K562 (cell line): ENCODE results near the gene PPP3CA. TPM values are rescaled to one million over a fixed set of nuclear protein-coding genes. Genes with fewer than 3 reads are reported as not detected.

Source experiments
- ATAC-seq: fragments of 200-7000 bp; cut with Tn5 transposase; 3 replicates; pipeline ENCODE4 v1.9.1; 2020; ENCODE audit warnings: moderate library complexity
- BruUV-seq: library from RNA; stranded (reverse); fragments of 400-500 nt; replicated peaks from 2 replicates; lab custom pipeline; 2021; lab: Mats Ljungman, UMichigan
- CTCF ChIA-PET: fragments of 300-600 bp; formaldehyde crosslinking; extraction: SDS; loops from one replicate; lab custom pipeline; 2021; ENCODE audit warnings: low intra/inter-chr PET ratio; lab: Yijun Ruan, JAX
- POLR2A ChIA-PET: fragments of 300-600, 350-650 bp; sonication (Branson Sonifier 250); formaldehyde crosslinking; extraction: SDS; loops from one replicate; lab custom pipeline; 2021; ENCODE audit warnings: antibody characterized with exemption, inconsistent platforms; lab: Yijun Ruan, JAX
- DNase-seq, 4 experiments: peaks; one replicate each; pipeline versions ENCODE4 v3.0.0 to v3.0.0-alpha.2; 2011 to 2018; ENCODE audit warnings: low spot score in 3 of 4, mixed read lengths in 3 of 4; ENCODE audit errors: extremely low read depth in 1 of 4
- FAIRE-seq: peaks from 2 replicates; lab custom pipeline; 2011; peaks lifted over from hg19 to GRCh38; lab: Jason Lieb, UNC
- H2AFZ ChIP-seq: 2 replicates; pipeline ENCODE4 v1.6.0; 2011; ENCODE audit warnings: low read depth, low read length, control low read depth, inconsistent platforms
- H3K27ac ChIP-seq: fragments of 200-600 bp; 3 replicates; pipeline ENCODE4 v1.8.0; 2011; ENCODE audit warnings: low read depth, mild to moderate bottlenecking, control low read depth, inconsistent platforms, low read length, moderate library complexity, mixed read lengths; ENCODE audit errors: extremely low read depth
- H3K27me3 ChIP-seq, 2 experiments: fragments of 300-600 bp in 1 of 2; 2 replicates in 1 of 2; 3 replicates in 1 of 2; pipeline versions ENCODE4 v1.6.0 to v1.8.0; 2011; ENCODE audit warnings: inconsistent platforms in 2 of 2, low read length in 2 of 2, mild to moderate bottlenecking in 1 of 2, mixed read lengths in 1 of 2, moderate library complexity in 1 of 2; ENCODE audit not compliant: control insufficient read depth in 2 of 2, insufficient read depth in 2 of 2
- H3K36me3 ChIP-seq: fragments of 300-600 bp; 3 replicates; pipeline ENCODE4 v1.8.0; 2011; ENCODE audit warnings: mild to moderate bottlenecking, low read length, inconsistent platforms; ENCODE audit not compliant: control insufficient read depth, insufficient read depth
- H3K4me1 ChIP-seq, 2 experiments: fragments of 200-600 bp in 1 of 2; replicated peaks in 1 of 2; 2 replicates in 1 of 2; 3 replicates in 1 of 2; pipeline versions ENCODE4 v1.5.1 to v1.8.0; 2011; ENCODE audit warnings: inconsistent platforms in 2 of 2, low read length in 2 of 2, mild to moderate bottlenecking in 1 of 2, mixed read lengths in 1 of 2, moderate library complexity in 1 of 2; ENCODE audit not compliant: control insufficient read depth in 2 of 2, insufficient read depth in 2 of 2
- H3K4me2 ChIP-seq: 2 replicates; pipeline ENCODE4 v1.6.1; 2011; ENCODE audit warnings: low read length, control low read depth, inconsistent platforms, mixed read lengths; ENCODE audit not compliant: insufficient read depth
- H3K4me3 ChIP-seq: fragments of 200-600 bp; sonication (generic), shearing (Covaris generic); 2 replicates; pipeline ENCODE4 v1.5.1; 2016; ENCODE audit warnings: control low read depth, inconsistent platforms
- H3K79me2 ChIP-seq: fragments of 200-600 bp; 3 replicates; pipeline ENCODE4 v1.8.0; 2011; ENCODE audit warnings: low read length, inconsistent platforms; ENCODE audit not compliant: control insufficient read depth, insufficient read depth
- H3K9ac ChIP-seq, 2 experiments: 2 replicates each; pipeline versions ENCODE4 v1.6.0 to v1.6.1; 2011; ENCODE audit warnings: low read depth in 2 of 2, low read length in 2 of 2, control low read depth in 1 of 2, inconsistent platforms in 1 of 2, mild to moderate bottlenecking in 1 of 2, mixed read lengths in 1 of 2; ENCODE audit not compliant: insufficient read depth in 1 of 2
- H3K9me1 ChIP-seq: one replicate; pipeline ENCODE4 v1.6.0; 2011; ENCODE audit warnings: inconsistent platforms, mild to moderate bottlenecking, low read length, moderate library complexity; ENCODE audit not compliant: control insufficient read depth, insufficient read depth
- H3K9me3 ChIP-seq: replicated peaks from 2 replicates; pipeline ENCODE4 v1.5.1; 2011; ENCODE audit warnings: low read depth, low read length, inconsistent platforms; ENCODE audit not compliant: control insufficient read depth, insufficient read depth
- H4K20me1 ChIP-seq: replicated peaks from 2 replicates; pipeline ENCODE4 v1.6.1; 2011; ENCODE audit warnings: low read length, inconsistent platforms, mixed read lengths; ENCODE audit not compliant: control insufficient read depth, insufficient read depth
- BDP1 ChIP-seq: IDR thresholded peaks from 3 replicates; pipeline ENCODE4 v1.6.1; 2011; ENCODE audit not compliant: insufficient read length, insufficient read depth
- BMI1 ChIP-seq: fragments of 150-350 bp; IDR thresholded peaks from 2 replicates; pipeline ENCODE4 v1.6.1; 2014; ENCODE audit warnings: low read length
- ERF ChIP-seq: fragments of 450-650 bp; formaldehyde crosslinking; IDR thresholded peaks from 2 replicates; pipeline ENCODE4 v1.4.0; 2020; ENCODE audit warnings: mild to moderate bottlenecking, mixed read lengths
- HNRNPL ChIP-seq: fragments of 200-400 bp; formaldehyde crosslinking; IDR thresholded peaks from 2 replicates; pipeline ENCODE4 v1.6.1; 2017; ENCODE audit warnings: low read depth, mild to moderate bottlenecking, low read length
- MEIS2 ChIP-seq: fragments of 450-650 bp; IDR thresholded peaks from 2 replicates; pipeline ENCODE4 v1.6.1; 2014; ENCODE audit warnings: mild to moderate bottlenecking; ENCODE audit not compliant: partially characterized antibody
- PHB2 ChIP-seq: fragments of 450-650 bp; IDR thresholded peaks from 2 replicates; pipeline ENCODE4 v1.6.1; 2017; ENCODE audit warnings: low read depth
- RBBP5 ChIP-seq: fragments of 200-600 bp; sonication (generic); IDR thresholded peaks from 2 replicates; pipeline ENCODE4 v1.6.1; 2012; ENCODE audit warnings: borderline replicate concordance, mild to moderate bottlenecking, low read length, control low read depth, inconsistent platforms; ENCODE audit not compliant: insufficient read depth, poor library complexity, severe bottlenecking
- RBM17 ChIP-seq: fragments of 200-400 bp; formaldehyde crosslinking; IDR thresholded peaks from 2 replicates; pipeline ENCODE4 v1.6.1; 2017; ENCODE audit warnings: low read depth, mild to moderate bottlenecking, low read length, borderline replicate concordance
- SIX5 ChIP-seq, 2 experiments: IDR thresholded peaks; 2 replicates each; pipeline ENCODE4 v1.6.1; 2011; ENCODE audit warnings: low read length in 2 of 2, borderline replicate concordance in 1 of 2, low read depth in 1 of 2, mild to moderate bottlenecking in 1 of 2, moderate library complexity in 1 of 2; ENCODE audit not compliant: insufficient read depth in 1 of 2
- SMARCB1 ChIP-seq: IDR thresholded peaks from 2 replicates; pipeline ENCODE4 v1.6.1; 2011; ENCODE audit warnings: improper control_type of control experiment, low read depth; ENCODE audit not compliant: insufficient read length
- ZNF431 ChIP-seq: sonication (generic); formaldehyde crosslinking; IDR thresholded peaks from 2 replicates; pipeline ENCODE4 v1.8.0; 2022; ENCODE audit warnings: mild to moderate bottlenecking, missing genetic modification reagents
- ZNF445 ChIP-seq: fragments of 250-450 bp; sonication (Bioruptor Pico); IDR thresholded peaks from 2 replicates; pipeline ENCODE4 v1.4.0; 2020; ENCODE audit warnings: low read depth, mild to moderate bottlenecking, moderate library complexity
- ZNF696 ChIP-seq: fragments of 250-450 bp; sonication (Bioruptor Pico); conservative IDR thresholded peaks from 2 replicates; pipeline ENCODE4 v1.4.0; 2020; ENCODE audit warnings: mild to moderate bottlenecking, moderate library complexity
- WGBS: fragments of 100-300 bp; shearing (Covaris generic); methylation state at CpG from one replicate; pipeline ENCODE4 v1.1.6; 2016; ENCODE audit warnings: low coverage, mixed read lengths; ENCODE audit not compliant: insufficient coverage; ENCODE audit errors: missing lambda C conversion rate; 5-methylcytosine and 5-hydroxymethylcytosine counted together
- in situ Hi-C: fragments of 300-500 bp; cut with MboI; formaldehyde crosslinking; loops from 4 replicates; pipeline ENCODE4 v1.15.0; 2018; ENCODE audit warnings: inconsistent platforms, mixed read lengths
- intact Hi-C: fragments of 100-400 bp; cut with micrococcal nuclease; formaldehyde crosslinking; loops from 2 replicates; pipeline ENCODE4 v1.14.2; 2022
- polyA plus RNA-seq, 8 experiments: library from polyadenylated mRNA; depleted of rRNA in 4 of 8; stranded (reverse) in 5 of 8; unstranded in 3 of 8; fragments of >200 nt; fragmentation: Nextera tagmentation in 2 of 8; fragmentation: Illumina TruSeq in 1 of 8; extraction: Ambion mirVana in 2 of 8; extraction: Trizol in 1 of 8; gene quantifications; 2 replicates each; pipeline versions ENCODE4 v1.2.1 to v1.2.3, GENCODE V29; 2011 to 2014; ENCODE audit warnings: inconsistent platforms in 1 of 8, missing spikeins in 1 of 8
- total RNA-seq, 7 experiments: library from RNA; depleted of rRNA in 6 of 7; stranded (reverse); fragments of >200 nt in 6 of 7; fragmentation: Illumina TruSeq in 2 of 7; extraction: Trizol in 2 of 7; gene quantifications; 2 replicates each; pipeline versions ENCODE4 v1.2.1 to v1.2.3, GENCODE V29; 2011 to 2021; ENCODE audit warnings: low replicate concordance in 1 of 7

Gene PPP3CA
- total and polyA plus RNA-seq, 9 of the 15 experiments (the other 6 are each of a cell fraction or from before 2014, with no cell fraction given): 0.94 to 3.2 (median 1.6) TPM

DNA sequence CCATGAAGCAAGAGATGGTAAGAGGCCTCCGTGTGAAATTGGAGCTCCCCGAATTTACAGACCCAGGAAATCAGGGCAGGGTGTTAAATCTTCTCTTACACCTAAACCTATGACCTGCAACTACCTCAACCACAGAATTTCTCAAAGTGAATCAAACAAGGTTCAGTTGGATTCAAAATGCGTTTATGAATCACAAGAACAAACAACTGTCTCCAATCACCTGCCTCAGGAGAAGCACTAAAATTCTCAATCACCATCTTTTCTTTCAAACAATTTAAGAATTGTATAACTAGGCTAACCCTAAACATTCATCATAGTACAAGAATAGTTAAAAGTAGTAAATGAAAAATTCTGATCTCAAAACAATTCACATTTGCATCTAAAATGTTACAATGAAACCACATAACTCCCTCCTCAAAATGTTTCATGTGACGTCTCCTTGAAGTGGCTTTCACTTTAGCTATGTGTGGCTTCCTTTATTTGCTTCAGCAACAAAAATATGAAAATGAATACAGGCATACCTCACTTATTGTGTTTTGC lies 19.2 kb downstream of the PPP3CA start:
- DNase-seq: no peak
- 0% methylated on average over 4 of the region's 4 CpGs for WGBS
- intact Hi-C loops: no loop called here
- Histone ChIP-seq H3K27ac (no peak overlapping the region), H3K9me3 (no peaks in the 10 kb centered on the region), H3K9me1 (no peaks in the 10 kb centered on the region), H3K36me3 (no peaks in the 10 kb centered on the region), H3K79me2 (no peaks in the 10 kb centered on the region), H4K20me1 (no peaks in the 10 kb centered on the region), H3K27me3 (no peaks in the 10 kb centered on the region), H3K4me2 (no peak overlapping the region), H3K9ac (no peak overlapping the region), H3K4me3 (no peak overlapping the region), H2AFZ (no peak overlapping the region), H3K4me1 (no peaks in the 10 kb centered on the region)
- ATAC-seq: no peak
- in situ Hi-C loops: no loop called here
- no peak for FAIRE-seq
- CTCF ChIA-PET: no interaction called here
- POLR2A ChIA-PET: no interaction called here
- no TSS peak for BruUV-seq
- no peak for TF ChIP-seq SIX5 (IDR thresholded peaks at IDR 0.05; ENCODE audit: borderline replicate concordance in 1 of 2, insufficient read depth in 1 of 2, low read depth in 1 of 2, low read length in 2 of 2)
- TF ChIP-seq ZNF696 (CRISPR knock-in tag): no peak
- TF ChIP-seq BMI1: no peak
- no peak for TF ChIP-seq RBM17
- TF ChIP-seq BDP1: no peak
- TF ChIP-seq ZNF431 (CRISPR knock-in tag): no peak
- TF ChIP-seq ERF (CRISPR knock-in tag): no peak
- TF ChIP-seq SMARCB1: no peak
- no peak for TF ChIP-seq PHB2
- no peak for TF ChIP-seq RBBP5
- no peak for TF ChIP-seq HNRNPL
- no peak for TF ChIP-seq ZNF445
- TF ChIP-seq MEIS2: no peak
